Measurements from ENCODE around the gene SAC3D1.

The SAC3D1 gene

GRCh38 chr11:65058419-65059054 lies 17.5 kb downstream of the SAC3D1 start, which contains the start of gene NAALADL1:
Gene NAALADL1 (minus strand): TSS chr11:65058553. CDS start chr11:65058521, 32 bp downstream.
- peaks cover 3% of the 10 kb centered on the region; the same call in 1 of the 2 replicates for H3K27me3 ChIP-seq (ENCODE audit: low read depth)
- H3K9me3 ChIP-seq = no peaks in the 10 kb centered on the region
- DNase-seq (ENCODE audit: low spot score in 2 of 2) = no peak
- no peaks in the 10 kb centered on the region for H3K36me3 ChIP-seq (replicated peaks)
- in situ Hi-C loops (cut with MboI; ENCODE audit: low sequenced_read_pairs) = no loop called here
- no peak within 1 kb of the TSS for H3K4me3 ChIP-seq
- no peaks in the 10 kb centered on the region for H3K4me1 ChIP-seq

DNA sequence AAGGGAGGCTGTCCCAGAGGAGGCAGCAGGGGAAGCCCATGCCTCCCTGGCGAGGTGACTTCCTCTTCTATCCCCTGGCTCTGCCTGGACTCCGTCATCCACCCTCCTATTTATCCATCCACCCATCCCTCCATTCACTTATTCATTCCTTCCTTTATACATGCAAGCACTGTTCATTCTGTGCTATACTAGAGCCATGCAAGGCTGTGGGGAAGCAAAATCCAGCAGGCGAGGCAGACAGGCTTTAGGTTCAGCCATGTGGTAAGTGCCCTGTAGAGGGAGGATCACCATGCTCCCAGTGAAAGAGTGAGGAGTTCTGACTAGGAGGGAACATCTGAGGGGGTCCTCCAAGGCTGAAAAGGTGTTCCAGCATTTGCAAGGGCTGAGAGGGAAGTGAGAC lies 18.5 kb downstream of the SAC3D1 start:
- in situ Hi-C loops (cut with MboI; ENCODE audit: low sequenced_read_pairs) = no loop called here
- DNase-seq (ENCODE audit: low spot score in 2 of 2) = no peak
- Histone ChIP-seq H3K4me1 (no peaks in the 10 kb centered on the region), H3K9me3 (no peaks in the 10 kb centered on the region), H3K4me3 (no peak overlapping the region), H3K36me3 (replicated peaks) (no peaks in the 10 kb centered on the region), H3K27me3 (ENCODE audit: low read depth) (peaks cover 3% of the 10 kb centered on the region; the same call in 1 of the 2 replicates)

- in situ Hi-C loops (cut with MboI; ENCODE audit: low sequenced_read_pairs) = no loop called here
- no peaks in the 10 kb centered on the region for H3K9me3 ChIP-seq
- no peak overlapping the region for H3K4me3 ChIP-seq
- H3K27me3 ChIP-seq (ENCODE audit: low read depth) = peaks cover 3% of the 10 kb centered on the region; the same call in 1 of the 2 replicates
- no peaks in the 10 kb centered on the region for H3K36me3 ChIP-seq (replicated peaks)
- DNase-seq (ENCODE audit: low spot score in 2 of 2) = no peak
- H3K4me1 ChIP-seq = no peaks in the 10 kb centered on the region
These were observed 19.2 kb downstream of the SAC3D1 start for GRCh38 chr11:65059959-65060824.

DNA sequence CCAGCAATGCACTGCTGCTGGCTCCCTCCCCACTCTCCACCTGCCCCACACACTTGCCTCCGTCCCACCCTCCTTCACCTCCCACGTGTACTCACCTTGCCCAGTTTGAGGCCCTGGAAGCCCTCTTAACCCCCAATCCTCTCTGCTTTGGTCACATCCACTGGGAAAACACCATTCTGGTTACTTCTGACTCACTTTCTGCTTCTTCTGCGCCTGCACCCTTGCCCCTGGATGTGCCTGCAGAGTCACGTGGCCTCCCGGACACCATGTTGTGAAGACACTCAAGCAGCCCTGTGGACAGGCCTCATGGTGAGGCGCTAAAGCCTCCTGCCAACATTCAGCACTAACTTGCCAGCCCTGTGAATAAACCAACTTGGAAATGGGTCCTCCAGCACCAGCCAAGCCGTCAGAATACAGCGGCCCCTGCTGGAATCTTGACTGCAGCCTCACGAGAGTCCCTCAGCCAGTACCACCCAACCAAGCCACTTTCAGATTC lies 20.0 kb downstream of the SAC3D1 start:
- in situ Hi-C loops (cut with MboI; ENCODE audit: low sequenced_read_pairs) = no loop called here
- Histone ChIP-seq H3K36me3 (replicated peaks) (no peaks in the 10 kb centered on the region), H3K9me3 (no peaks in the 10 kb centered on the region), H3K4me3 (no peak overlapping the region), H3K27me3 (ENCODE audit: low read depth) (no peaks in the 10 kb centered on the region), H3K4me1 (no peaks in the 10 kb centered on the region)
- no peak for DNase-seq (ENCODE audit: low spot score in 2 of 2)

DNA sequence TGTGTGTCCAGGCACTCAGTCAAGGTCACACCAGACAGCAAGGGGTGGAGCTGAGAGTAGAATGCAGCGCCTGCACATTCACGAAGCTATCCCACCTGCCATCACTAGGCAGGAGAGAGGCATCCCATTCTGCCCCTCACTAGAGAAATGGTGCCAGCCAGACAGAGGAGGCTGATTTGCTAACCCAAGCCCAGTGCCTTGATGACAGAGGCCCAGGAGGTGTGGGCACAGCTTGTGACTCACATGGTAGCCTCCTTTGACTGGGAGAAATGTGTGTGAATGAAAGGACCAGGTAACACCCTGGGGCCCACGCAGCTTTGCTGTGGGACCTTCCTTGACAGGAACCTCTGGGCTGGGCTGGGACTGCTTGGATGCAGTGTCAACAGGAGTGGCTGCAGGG lies 22.5 kb downstream of the SAC3D1 start:
- Histone ChIP-seq H3K9me3 (no peaks in the 10 kb centered on the region), H3K4me1 (no peaks in the 10 kb centered on the region), H3K27me3 (ENCODE audit: low read depth) (no peaks in the 10 kb centered on the region), H3K36me3 (replicated peaks) (no peaks in the 10 kb centered on the region), H3K4me3 (no peak overlapping the region)
- in situ Hi-C loops (cut with MboI; ENCODE audit: low sequenced_read_pairs) = no loop called here
- DNase-seq (ENCODE audit: low spot score in 2 of 2) = no peak

- Histone ChIP-seq H3K4me1 (no peaks in the 10 kb centered on the region), H3K4me3 (no peak overlapping the region), H3K27me3 (ENCODE audit: low read depth) (no peaks in the 10 kb centered on the region), H3K9me3 (no peaks in the 10 kb centered on the region), H3K36me3 (replicated peaks) (no peaks in the 10 kb centered on the region)
- in situ Hi-C loops (cut with MboI; ENCODE audit: low sequenced_read_pairs) = no loop called here
- DNase-seq (ENCODE audit: low spot score in 2 of 2) = no peak
These were observed 23.8 kb downstream of the SAC3D1 start for GRCh38 chr11:65064847-65065240.

DNA sequence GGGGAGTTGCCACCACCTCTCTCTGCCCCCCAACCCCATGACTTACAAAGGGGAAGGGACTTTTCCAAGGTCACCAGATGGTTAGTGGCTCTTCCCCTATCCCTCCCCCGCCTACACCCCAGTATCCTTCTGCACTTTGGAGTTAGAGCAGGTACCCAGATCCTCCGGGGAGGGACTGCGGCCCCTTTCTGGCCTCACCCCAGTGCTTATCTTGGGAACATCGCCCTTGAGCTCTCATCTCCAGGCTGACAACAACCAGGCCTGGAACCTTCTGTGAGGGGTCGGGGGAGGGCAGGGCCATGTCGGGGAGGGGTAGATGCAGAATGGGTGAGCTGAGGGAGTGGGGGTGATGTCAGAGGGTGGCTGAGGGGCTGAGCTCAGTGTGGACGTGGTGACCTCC lies 24.8 kb downstream of the SAC3D1 start:
- H3K4me1 ChIP-seq = no peaks in the 10 kb centered on the region
- no peak overlapping the region for H3K4me3 ChIP-seq
- H3K27me3 ChIP-seq (ENCODE audit: low read depth) = no peaks in the 10 kb centered on the region
- DNase-seq (ENCODE audit: low spot score in 2 of 2) = no peak
- in situ Hi-C loops (cut with MboI; ENCODE audit: low sequenced_read_pairs) = no loop called here
- no peaks in the 10 kb centered on the region for H3K9me3 ChIP-seq
- H3K36me3 ChIP-seq (replicated peaks) = no peaks in the 10 kb centered on the region

DNA sequence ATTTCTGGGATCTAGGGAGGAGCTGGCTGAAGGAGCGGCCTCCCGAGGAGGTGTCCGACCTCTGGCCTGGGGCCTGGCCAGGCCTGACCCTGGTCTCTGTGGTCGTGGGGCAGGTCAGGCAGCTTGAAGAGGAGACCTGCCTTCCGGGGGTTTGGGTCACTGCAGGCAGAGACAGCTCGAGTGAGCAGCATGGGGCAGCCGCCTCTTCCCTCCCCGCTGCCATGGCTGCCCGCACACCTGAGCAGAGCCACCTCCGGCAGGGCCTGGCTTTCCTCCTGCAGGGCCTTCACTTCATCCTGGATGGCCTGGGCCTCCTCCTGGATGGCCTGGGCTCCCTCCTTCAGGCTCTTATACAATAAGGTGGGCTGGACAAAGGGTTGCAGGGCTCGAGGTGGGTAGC lies 25.3 kb downstream of the SAC3D1 start:
- in situ Hi-C loops (cut with MboI; ENCODE audit: low sequenced_read_pairs) = no loop called here
- H3K27me3 ChIP-seq (ENCODE audit: low read depth) = no peaks in the 10 kb centered on the region
- no peaks in the 10 kb centered on the region for H3K9me3 ChIP-seq
- H3K36me3 ChIP-seq (replicated peaks) = no peaks in the 10 kb centered on the region
- H3K4me1 ChIP-seq = no peaks in the 10 kb centered on the region
- no peak for DNase-seq (ENCODE audit: low spot score in 2 of 2)
- H3K4me3 ChIP-seq = no peak overlapping the region

DNA sequence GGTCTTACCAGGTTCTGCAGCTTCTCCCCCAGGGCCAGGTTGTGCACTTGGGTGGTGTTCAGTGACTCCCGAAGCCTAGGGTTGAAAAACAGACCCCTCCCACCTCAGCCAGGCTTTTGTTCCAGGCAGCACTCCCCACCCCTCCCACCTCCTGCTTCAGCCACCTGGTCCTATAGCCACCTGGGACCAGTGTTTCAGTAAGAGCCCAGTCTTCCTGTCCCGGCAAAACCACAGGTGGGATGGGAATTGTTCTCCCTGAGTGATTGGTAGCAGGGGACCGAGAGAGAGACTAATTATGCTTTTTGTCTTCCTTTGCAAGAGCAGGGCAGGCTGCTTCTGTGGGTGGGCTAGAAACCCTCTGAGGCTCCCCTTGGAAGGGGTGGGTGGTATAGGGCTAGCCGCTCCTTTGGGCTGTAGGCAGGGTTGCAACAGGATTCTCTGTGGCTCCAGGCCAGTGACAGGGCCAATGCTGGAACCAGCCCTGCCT lies 25.8 kb downstream of the SAC3D1 start:
- Histone ChIP-seq H3K9me3 (no peaks in the 10 kb centered on the region), H3K27me3 (ENCODE audit: low read depth) (no peaks in the 10 kb centered on the region), H3K4me3 (no peak overlapping the region), H3K36me3 (replicated peaks) (no peaks in the 10 kb centered on the region), H3K4me1 (no peaks in the 10 kb centered on the region)
- DNase-seq (ENCODE audit: low spot score in 2 of 2) = no peak
- in situ Hi-C loops (cut with MboI; ENCODE audit: low sequenced_read_pairs) = no loop called here

GRCh38 chr11:65067446-65067845 lies 26.4 kb downstream of the SAC3D1 start:
- no peaks in the 10 kb centered on the region for H3K27me3 ChIP-seq (ENCODE audit: low read depth)
- no peak overlapping the region for H3K4me3 ChIP-seq
- in situ Hi-C loops (cut with MboI; ENCODE audit: low sequenced_read_pairs) = no loop called here
- DNase-seq (ENCODE audit: low spot score in 2 of 2) = no peak
- H3K9me3 ChIP-seq = no peaks in the 10 kb centered on the region
- no peaks in the 10 kb centered on the region for H3K36me3 ChIP-seq (replicated peaks)
- H3K4me1 ChIP-seq = no peaks in the 10 kb centered on the region

- no peaks in the 10 kb centered on the region for H3K36me3 ChIP-seq (replicated peaks)
- no peaks in the 10 kb centered on the region for H3K9me3 ChIP-seq
- no peaks in the 10 kb centered on the region for H3K27me3 ChIP-seq (ENCODE audit: low read depth)
- in situ Hi-C loops (cut with MboI; ENCODE audit: low sequenced_read_pairs) = no loop called here
- no peak for DNase-seq (ENCODE audit: low spot score in 2 of 2)
- H3K4me1 ChIP-seq = no peaks in the 10 kb centered on the region
- H3K4me3 ChIP-seq = no peak overlapping the region
These were observed 28.2 kb downstream of the SAC3D1 start for GRCh38 chr11:65069217-65069616.

GRCh38 chr11:65071907-65072630 lies 31.1 kb downstream of the SAC3D1 start:
- no peak overlapping the region for H3K4me3 ChIP-seq
- in situ Hi-C loops (cut with MboI; ENCODE audit: low sequenced_read_pairs) = no loop called here
- H3K9me3 ChIP-seq = no peaks in the 10 kb centered on the region
- DNase-seq (ENCODE audit: low spot score in 2 of 2) = no peak
- H3K4me1 ChIP-seq = no peaks in the 10 kb centered on the region
- H3K27me3 ChIP-seq (ENCODE audit: low read depth) = no peaks in the 10 kb centered on the region
- H3K36me3 ChIP-seq (replicated peaks) = peaks cover 16% of the 10 kb centered on the region

GRCh38 chr11:65072631-65072966 lies 31.6 kb downstream of the SAC3D1 start:
- Histone ChIP-seq H3K4me1 (no peaks in the 10 kb centered on the region), H3K36me3 (replicated peaks) (peaks cover 21% of the 10 kb centered on the region), H3K4me3 (no peak overlapping the region), H3K9me3 (no peaks in the 10 kb centered on the region), H3K27me3 (ENCODE audit: low read depth) (no peaks in the 10 kb centered on the region)
- in situ Hi-C loops (cut with MboI; ENCODE audit: low sequenced_read_pairs) = no loop called here
- no peak for DNase-seq (ENCODE audit: low spot score in 2 of 2)

- H3K27me3 ChIP-seq (ENCODE audit: low read depth) = no peaks in the 10 kb centered on the region
- peaks cover under 1% of the 10 kb centered on the region; the same call in 1 of the 2 replicates for H3K4me1 ChIP-seq
- peaks cover 66% of the 10 kb centered on the region for H3K36me3 ChIP-seq (replicated peaks)
- DNase-seq (ENCODE audit: low spot score in 2 of 2) = peak in 1 of 2 experiments; percentile 31
- in situ Hi-C loops (cut with MboI; ENCODE audit: low sequenced_read_pairs) = no loop called here
- no peaks in the 10 kb centered on the region for H3K9me3 ChIP-seq
- no peak overlapping the region for H3K4me3 ChIP-seq
These were observed 36.4 kb downstream of the SAC3D1 start for GRCh38 chr11:65077451-65077850.

Measured in HAP-1 (cell line).